Tibial nerve (tissue), 4 donors: ENCODE results near the gene SNX19.

ENCODE experiments used
- CTCF ChIP-seq, 5 experiments: fragments of 200-600 bp in 3 of 5; fragments of 450-650 bp in 2 of 5; sonication (generic) in 3 of 5; IDR thresholded peaks; one replicate each; pipeline ENCODE4 v1.5.1; 2016 to 2019; ENCODE audit warnings: antibody characterized with exemption in 5 of 5, mild to moderate bottlenecking in 3 of 5, moderate library complexity in 2 of 5
- EP300 ChIP-seq, 2 donors: sonication (generic); formaldehyde crosslinking; IDR thresholded peaks; one replicate each; pipeline ENCODE4 v1.6.1; 2017; ENCODE audit warnings: antibody characterized with exemption in 2 of 2, mild to moderate bottlenecking in 1 of 2

GRCh38 chr11:130825561-130825960 lies 90.7 kb downstream of the SNX19 start:
- TF ChIP-seq CTCF (IDR thresholded peaks at IDR 0.05) = no peak
- TF ChIP-seq EP300 (IDR thresholded peaks at IDR 0.05) = no peak
